HCT116 (cell line): ENCODE data around the gene FPR1. TPM values are rescaled to one million over a fixed set of nuclear protein-coding genes. Genes with fewer than 3 reads are reported as not detected.

ENCODE experiments used
- ATAC-seq: fragments of 200-7000 bp; cut with Tn5 transposase; 2 replicates; pipeline ENCODE4 v1.9.1; 2020; ENCODE audit warnings: mild to moderate bottlenecking, moderate library complexity
- BruUV-seq: library from RNA; stranded (reverse); fragments of 400-500 nt; replicated peaks from 2 replicates; lab custom pipeline; 2021; lab: Mats Ljungman, UMichigan
- CTCF ChIA-PET: fragments of 300-600 bp; sonication (Branson Sonifier 250); formaldehyde crosslinking; loops from one replicate; lab custom pipeline; 2021; ENCODE audit warnings: antibody characterized with exemption; lab: Charles Lee
- POLR2A ChIA-PET: fragments of 300-600, 350-600 bp; sonication (Branson Sonifier 250); formaldehyde crosslinking; loops from one replicate; lab custom pipeline; 2021; ENCODE audit warnings: antibody characterized with exemption; lab: Charles Lee
- RAD21 ChIA-PET, 2 experiments: fragments of 300-600 bp; sonication (Branson Sonifier 250); formaldehyde crosslinking; loops; one replicate each; lab custom pipeline; 2023; ENCODE audit warnings: low total read pairs in 2 of 2; ENCODE audit not compliant: uncharacterized antibody in 2 of 2, unreplicated experiment in 2 of 2, low non-redundant PET in 1 of 2; lab: Charles Lee
- DNase-seq: peaks from one replicate; pipeline ENCODE4 v3.0.0-alpha.2; 2010; ENCODE audit warnings: low read depth, low spot score
- H2AFZ ChIP-seq: fragments of 200-600 bp; shearing (Covaris generic), sonication (generic); 2 replicates; pipeline ENCODE4 v1.6.1; 2017; ENCODE audit warnings: low read depth, mixed run types, mixed read lengths, antibody characterized with exemption, low read length; ENCODE audit not compliant: poor library complexity, severe bottlenecking
- H3K27ac ChIP-seq: 2 replicates; pipeline ENCODE4 v1.5.1; 2012; ENCODE audit warnings: low read depth, low read length
- H3K27me3 ChIP-seq: fragments of 200-600 bp; sonication (generic); 2 replicates; pipeline ENCODE4 v1.6.1; 2016; ENCODE audit warnings: mixed run types, low read length, mixed read lengths; ENCODE audit not compliant: insufficient read depth
- H3K36me3 ChIP-seq, 2 experiments: fragments of 200-500 bp in 1 of 2; fragments of 200-600 bp in 1 of 2; sonication (Bioruptor generic) in 1 of 2; sonication (generic) in 1 of 2; 2 replicates each; pipeline versions ENCODE4 v1.5.1 to v1.6.1; 2014 to 2016; ENCODE audit warnings: low read length in 2 of 2, inconsistent platforms in 1 of 2, mixed read lengths in 1 of 2, mixed run types in 1 of 2; ENCODE audit not compliant: insufficient read depth in 2 of 2, control insufficient read depth in 1 of 2
- H3K4me1 ChIP-seq, 2 experiments: fragments of 200-600 bp in 1 of 2; sonication (generic) in 1 of 2; 2 replicates each; pipeline versions ENCODE4 v1.5.1 to v1.6.1; 2012 to 2017; ENCODE audit warnings: low read length in 2 of 2, inconsistent platforms in 1 of 2, mild to moderate bottlenecking in 1 of 2, mixed read lengths in 1 of 2, mixed run types in 1 of 2, moderate library complexity in 1 of 2; ENCODE audit not compliant: insufficient read depth in 2 of 2, control insufficient read depth in 1 of 2
- H3K4me2 ChIP-seq: fragments of 200-600 bp; sonication (generic); 2 replicates; pipeline ENCODE4 v1.6.1; 2017; ENCODE audit warnings: mixed run types, low read length, mixed read lengths
- H3K4me3 ChIP-seq, 2 experiments: fragments of 200-600 bp in 1 of 2; sonication (generic) in 1 of 2; replicated peaks in 1 of 2; 2 replicates each; pipeline ENCODE4 v1.5.1; 2011 to 2016; ENCODE audit warnings: low read length in 2 of 2, control low read depth in 1 of 2, low read depth in 1 of 2, mild to moderate bottlenecking in 1 of 2, mixed read lengths in 1 of 2, mixed run types in 1 of 2
- H3K79me2 ChIP-seq: fragments of 200-600 bp; sonication (generic); 2 replicates; pipeline ENCODE4 v1.6.1; 2017; ENCODE audit warnings: mild to moderate bottlenecking, mixed run types, low read length, moderate library complexity, mixed read lengths; ENCODE audit not compliant: insufficient read depth
- H3K9ac ChIP-seq: fragments of 200-600 bp; sonication (generic); 2 replicates; pipeline ENCODE4 v1.6.1; 2016; ENCODE audit warnings: low read length, mixed read lengths
- H3K9me2 ChIP-seq: fragments of 200-600 bp; sonication (generic), shearing (Covaris generic); 2 replicates; pipeline ENCODE4 v1.6.1; 2017; ENCODE audit warnings: mixed run types, mild to moderate bottlenecking, moderate library complexity; ENCODE audit not compliant: insufficient read depth
- H3K9me3 ChIP-seq, 2 experiments: fragments of 200-500 bp in 1 of 2; fragments of 200-600 bp in 1 of 2; sonication (Bioruptor generic) in 1 of 2; sonication (generic) in 1 of 2; 2 replicates each; pipeline ENCODE4 v1.6.1; 2014 to 2017; ENCODE audit warnings: low read length in 2 of 2, mixed read lengths in 2 of 2, inconsistent platforms in 1 of 2, low read depth in 1 of 2, mild to moderate bottlenecking in 1 of 2, mixed run types in 1 of 2, moderate library complexity in 1 of 2; ENCODE audit not compliant: control insufficient read depth in 1 of 2, insufficient read depth in 1 of 2
- H4K20me1 ChIP-seq: fragments of 200-600 bp; sonication (generic), shearing (Covaris generic); 2 replicates; pipeline ENCODE4 v1.6.1; 2017; ENCODE audit warnings: mixed run types, mild to moderate bottlenecking, moderate library complexity; ENCODE audit not compliant: insufficient read depth
- CBX3 ChIP-seq: IDR thresholded peaks from 2 replicates; pipeline ENCODE4 v1.6.1; 2012; ENCODE audit warnings: low read depth
- CEBPB ChIP-seq: IDR thresholded peaks from 2 replicates; pipeline ENCODE4 v1.6.1; 2012; ENCODE audit warnings: low read depth
- JUND ChIP-seq: IDR thresholded peaks from 2 replicates; pipeline ENCODE4 v1.6.1; 2012
- ZFX ChIP-seq: fragments of 450-650 bp; IDR thresholded peaks from 2 replicates; pipeline ENCODE4 v1.6.1; 2017
- ZNF274 ChIP-seq: fragments of 200-500 bp; sonication (Bioruptor generic); IDR thresholded peaks from 2 replicates; pipeline ENCODE4 v1.6.1; 2014; ENCODE audit warnings: mild to moderate bottlenecking, low read depth, low read length, inconsistent platforms
- intact Hi-C: fragments of 100-400 bp; cut with micrococcal nuclease; formaldehyde crosslinking; loops from 2 replicates; pipeline ENCODE4 v1.10.0; 2022
- total RNA-seq: library from RNA; stranded (reverse); gene quantifications from one replicate; pipeline ENCODE4 v1.2.1, GENCODE V29; 2021; ENCODE audit not compliant: unreplicated experiment
- TF ChIP-seq, protein P1 (sequence below): IDR thresholded peaks from 2 replicates; pipeline ENCODE4 v1.6.1; 2011; ENCODE audit warnings: mild to moderate bottlenecking, low read length, moderate library complexity; ENCODE audit not compliant: insufficient replicate concordance; ENCODE audit errors: extremely low read depth
- TF ChIP-seq, protein P2 (sequence below), 3 experiments: fragments of 200-600 bp in 1 of 3; sonication (generic) in 1 of 3; IDR thresholded peaks in 2 of 3; conservative IDR thresholded peaks in 1 of 3; 2 replicates each; pipeline ENCODE4 v1.5.1; 2012 to 2017; ENCODE audit warnings: low read depth in 2 of 3, low read length in 2 of 3, antibody characterized with exemption in 1 of 3, borderline replicate concordance in 1 of 3, control low read depth in 1 of 3, mild to moderate bottlenecking in 1 of 3, mixed read lengths in 1 of 3, mixed run types in 1 of 3, moderate library complexity in 1 of 3; ENCODE audit not compliant: insufficient read depth in 1 of 3
- TF ChIP-seq, protein P3 (sequence below): IDR thresholded peaks from 2 replicates; pipeline ENCODE4 v1.6.1; 2012

FPR1 gene
- total RNA-seq, 1 experiment from 2014 or later: not detected

DNA sequence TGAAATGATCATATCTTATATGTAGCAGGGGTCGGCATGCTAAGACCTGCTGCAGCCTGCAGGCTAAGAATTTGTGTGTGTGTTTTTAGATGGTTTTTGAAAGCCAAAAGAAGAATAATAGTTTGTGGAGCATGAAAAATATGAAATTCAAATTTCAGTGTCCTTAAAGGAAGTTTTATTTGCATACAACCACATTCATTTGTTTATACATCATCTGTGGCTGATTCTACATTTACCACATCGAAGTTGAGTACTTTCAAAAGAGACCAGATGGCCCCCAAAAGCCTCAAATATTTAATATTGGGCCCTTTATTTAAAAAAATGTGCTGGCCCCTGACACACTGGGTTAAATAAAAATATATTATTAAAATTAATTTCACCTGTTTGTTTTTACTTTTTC is 29.2 kb downstream of the FPR1 start:
- RAD21 ChIA-PET: no interaction called here
- ATAC-seq (no peak), DNase-seq (no peak)
- Histone ChIP-seq H3K9me3 (no peaks in the 10 kb centered on the region), H3K27ac (no peak overlapping the region), H3K9me2 (no peaks in the 10 kb centered on the region), H4K20me1 (no peaks in the 10 kb centered on the region), H3K4me2 (no peak overlapping the region), H2AFZ (no peak overlapping the region), H3K79me2 (no peaks in the 10 kb centered on the region), H3K4me1 (peaks cover 0 to 5% of the 10 kb centered on the region in 2 experiments; a peak in 1 of 4 replicates), H3K36me3 (no peaks in the 10 kb centered on the region), H3K27me3 (no peaks in the 10 kb centered on the region), H3K9ac (no peak overlapping the region), H3K4me3 (no peak overlapping the region)
- no peak for TF ChIP-seq ZFX
- POLR2A ChIA-PET: no interaction called here
- intact Hi-C loops: no loop called here
- BruUV-seq: no TSS peak
- CTCF ChIA-PET: no interaction called here

DNA sequence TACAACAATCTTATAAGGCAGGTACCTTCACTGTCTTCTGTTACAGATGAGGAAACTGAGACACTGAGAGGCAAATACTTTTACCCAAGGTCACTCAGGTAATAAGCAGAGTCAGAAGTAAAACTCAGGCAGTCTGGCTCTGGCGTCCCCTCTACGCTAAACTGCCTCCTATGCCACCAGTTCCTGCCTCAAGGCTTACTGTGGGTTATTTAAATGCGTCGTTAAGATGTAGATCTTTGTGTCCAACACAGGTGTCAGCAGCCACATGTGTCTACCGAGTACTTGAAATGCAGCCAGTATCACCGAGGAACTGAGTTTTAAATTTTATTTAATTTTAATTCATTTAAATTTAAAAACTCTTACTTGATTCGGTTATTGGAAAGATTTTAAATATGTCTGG is 29.8 kb downstream of the FPR1 start:
- CTCF ChIA-PET: no interaction called here
- POLR2A ChIA-PET: no interaction called here
- BruUV-seq: no TSS peak

DNA sequence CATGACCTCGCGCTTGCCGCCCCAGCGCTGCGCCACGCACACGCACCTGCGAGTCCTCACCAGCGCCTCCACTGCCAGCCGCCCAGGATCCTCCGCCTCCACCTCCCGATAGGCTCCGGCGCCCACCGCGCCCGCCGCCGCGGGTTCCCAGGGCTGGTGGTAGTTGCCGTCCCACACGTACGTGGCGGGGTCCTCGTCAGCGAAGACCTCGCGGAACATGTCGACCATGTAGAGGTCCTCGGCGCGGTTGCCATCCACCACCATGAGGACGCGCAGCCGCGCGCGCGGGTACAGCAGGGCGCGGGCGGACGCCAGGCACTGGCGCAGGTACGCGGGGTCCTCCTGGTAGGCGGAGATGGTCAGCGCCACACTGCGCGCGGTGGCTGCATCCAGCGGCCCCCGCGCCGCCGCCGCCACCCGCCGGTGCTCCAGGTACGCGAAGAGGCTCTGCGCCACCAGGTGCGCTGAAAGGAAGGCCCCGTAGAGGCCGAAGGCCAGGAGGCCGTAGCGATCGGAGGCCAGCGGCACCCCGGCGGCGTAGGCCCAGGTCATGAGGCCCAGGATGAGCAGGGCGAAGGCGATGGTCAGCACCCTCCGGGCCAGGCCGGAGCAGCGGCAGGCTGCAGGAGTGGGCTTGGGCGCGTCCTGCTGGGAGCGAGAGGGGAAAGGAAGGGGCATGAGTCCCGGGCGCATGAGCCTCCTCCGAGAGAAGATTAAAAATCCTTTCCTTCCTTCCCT is 32.3 kb downstream of the FPR1 start:
- no peaks in the 10 kb centered on the region for H3K79me2 ChIP-seq
- intact Hi-C loops: no loop called here
- no peaks in the 10 kb centered on the region for H4K20me1 ChIP-seq
- no peaks in the 10 kb centered on the region for H3K9me2 ChIP-seq
- no peaks in the 10 kb centered on the region for H3K4me1 ChIP-seq
- no peak overlapping the region for H3K4me3 ChIP-seq
- H3K9me3 ChIP-seq: no peaks in the 10 kb centered on the region
- H3K4me2 ChIP-seq: no peak overlapping the region
- DNase-seq: no peak
- H3K27ac ChIP-seq: no peak overlapping the region
- RAD21 ChIA-PET: no interaction called here
- ATAC-seq: no peak
- H3K9ac ChIP-seq: no peak overlapping the region
- POLR2A ChIA-PET: no interaction called here
- H2AFZ ChIP-seq: no peak overlapping the region
- CTCF ChIA-PET: no interaction called here
- no peaks in the 10 kb centered on the region for H3K36me3 ChIP-seq
- no TSS peak for BruUV-seq
- H3K27me3 ChIP-seq: no peaks in the 10 kb centered on the region
- TF ChIP-seq, protein P1, sequence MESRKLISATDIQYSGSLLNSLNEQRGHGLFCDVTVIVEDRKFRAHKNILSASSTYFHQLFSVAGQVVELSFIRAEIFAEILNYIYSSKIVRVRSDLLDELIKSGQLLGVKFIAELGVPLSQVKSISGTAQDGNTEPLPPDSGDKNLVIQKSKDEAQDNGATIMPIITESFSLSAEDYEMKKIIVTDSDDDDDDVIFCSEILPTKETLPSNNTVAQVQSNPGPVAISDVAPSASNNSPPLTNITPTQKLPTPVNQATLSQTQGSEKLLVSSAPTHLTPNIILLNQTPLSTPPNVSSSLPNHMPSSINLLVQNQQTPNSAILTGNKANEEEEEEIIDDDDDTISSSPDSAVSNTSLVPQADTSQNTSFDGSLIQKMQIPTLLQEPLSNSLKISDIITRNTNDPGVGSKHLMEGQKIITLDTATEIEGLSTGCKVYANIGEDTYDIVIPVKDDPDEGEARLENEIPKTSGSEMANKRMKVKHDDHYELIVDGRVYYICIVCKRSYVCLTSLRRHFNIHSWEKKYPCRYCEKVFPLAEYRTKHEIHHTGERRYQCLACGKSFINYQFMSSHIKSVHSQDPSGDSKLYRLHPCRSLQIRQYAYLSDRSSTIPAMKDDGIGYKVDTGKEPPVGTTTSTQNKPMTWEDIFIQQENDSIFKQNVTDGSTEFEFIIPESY: no peak
- TF ChIP-seq CEBPB (no peak), CBX3 (no peak), ZNF274 (no peak), JUND (no peak)
- TF ChIP-seq, protein P2, sequence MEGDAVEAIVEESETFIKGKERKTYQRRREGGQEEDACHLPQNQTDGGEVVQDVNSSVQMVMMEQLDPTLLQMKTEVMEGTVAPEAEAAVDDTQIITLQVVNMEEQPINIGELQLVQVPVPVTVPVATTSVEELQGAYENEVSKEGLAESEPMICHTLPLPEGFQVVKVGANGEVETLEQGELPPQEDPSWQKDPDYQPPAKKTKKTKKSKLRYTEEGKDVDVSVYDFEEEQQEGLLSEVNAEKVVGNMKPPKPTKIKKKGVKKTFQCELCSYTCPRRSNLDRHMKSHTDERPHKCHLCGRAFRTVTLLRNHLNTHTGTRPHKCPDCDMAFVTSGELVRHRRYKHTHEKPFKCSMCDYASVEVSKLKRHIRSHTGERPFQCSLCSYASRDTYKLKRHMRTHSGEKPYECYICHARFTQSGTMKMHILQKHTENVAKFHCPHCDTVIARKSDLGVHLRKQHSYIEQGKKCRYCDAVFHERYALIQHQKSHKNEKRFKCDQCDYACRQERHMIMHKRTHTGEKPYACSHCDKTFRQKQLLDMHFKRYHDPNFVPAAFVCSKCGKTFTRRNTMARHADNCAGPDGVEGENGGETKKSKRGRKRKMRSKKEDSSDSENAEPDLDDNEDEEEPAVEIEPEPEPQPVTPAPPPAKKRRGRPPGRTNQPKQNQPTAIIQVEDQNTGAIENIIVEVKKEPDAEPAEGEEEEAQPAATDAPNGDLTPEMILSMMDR (IDR thresholded peaks at IDR 0.05 in 2 of 3, conservative IDR thresholded peaks at IDR 0.05 in 1 of 3; ENCODE audit: borderline replicate concordance in 1 of 3, insufficient read depth in 1 of 3, low read depth in 2 of 3, low read length in 2 of 3): no peak
- TF ChIP-seq, protein P3, sequence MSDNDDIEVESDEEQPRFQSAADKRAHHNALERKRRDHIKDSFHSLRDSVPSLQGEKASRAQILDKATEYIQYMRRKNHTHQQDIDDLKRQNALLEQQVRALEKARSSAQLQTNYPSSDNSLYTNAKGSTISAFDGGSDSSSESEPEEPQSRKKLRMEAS: no peak

More for the DNA sequence above, 29.8 kb downstream of the FPR1 start:
- Histone ChIP-seq H3K9me3 (no peaks in the 10 kb centered on the region), H4K20me1 (no peaks in the 10 kb centered on the region), H3K4me2 (no peak overlapping the region), H3K36me3 (no peaks in the 10 kb centered on the region), H2AFZ (no peak overlapping the region), H3K4me3 (no peak overlapping the region), H3K27me3 (no peaks in the 10 kb centered on the region), H3K9ac (no peak overlapping the region), H3K4me1 (no peaks in the 10 kb centered on the region), H3K27ac (no peak overlapping the region), H3K9me2 (no peaks in the 10 kb centered on the region), H3K79me2 (no peaks in the 10 kb centered on the region)
- DNase-seq (no peak), ATAC-seq (no peak)
- intact Hi-C loops: no loop called here
- RAD21 ChIA-PET: no interaction called here
- no peak for TF ChIP-seq CEBPB
